RPMI8226 (cell line): ENCODE measurements around the gene TLX1.

Source experiments
- DNase-seq: peaks from one replicate; pipeline ENCODE4 v3.0.0-alpha.2; 2015

The TLX1 gene

DNA sequence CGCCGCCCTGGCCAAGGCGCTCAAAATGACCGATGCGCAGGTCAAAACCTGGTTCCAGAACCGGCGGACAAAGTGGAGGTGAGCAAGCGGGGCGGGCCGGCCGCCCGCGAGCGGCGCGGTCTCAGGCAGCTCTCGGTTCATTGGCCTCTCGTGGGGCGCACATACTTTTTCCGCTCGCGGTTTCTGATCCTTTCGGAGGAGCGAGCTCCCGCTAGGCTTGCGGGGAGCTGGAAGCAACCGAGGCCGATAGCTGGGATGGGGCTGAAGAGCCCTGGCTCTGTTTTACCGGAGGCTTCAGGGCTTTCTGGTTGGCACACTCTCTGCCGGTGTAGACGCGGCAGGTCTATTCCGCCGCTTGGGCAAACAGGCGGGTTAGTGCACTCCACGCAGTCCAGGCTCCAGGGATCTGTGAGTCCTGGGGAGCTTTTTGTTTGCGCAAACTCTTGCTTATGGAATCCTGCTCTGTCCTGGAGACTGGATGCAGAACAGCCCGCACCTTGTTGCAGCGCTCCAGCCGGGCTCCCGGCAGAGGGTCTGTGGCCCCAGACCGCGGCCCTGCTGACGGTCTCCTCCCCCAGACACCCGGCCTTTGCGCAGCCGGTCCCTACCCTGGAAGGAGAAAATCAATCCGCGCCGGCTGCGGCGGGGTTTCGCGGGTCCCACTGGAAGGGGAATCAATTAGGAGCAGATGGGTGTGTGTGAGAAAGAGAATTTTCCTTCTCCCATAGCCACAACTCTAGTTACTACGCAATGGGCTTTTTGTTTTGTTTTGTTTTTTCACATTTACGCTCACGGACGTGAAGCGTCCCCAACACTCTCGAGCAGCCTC, 3.4 kb downstream of the TLX1 start:
- DNase-seq: no peak

DNA sequence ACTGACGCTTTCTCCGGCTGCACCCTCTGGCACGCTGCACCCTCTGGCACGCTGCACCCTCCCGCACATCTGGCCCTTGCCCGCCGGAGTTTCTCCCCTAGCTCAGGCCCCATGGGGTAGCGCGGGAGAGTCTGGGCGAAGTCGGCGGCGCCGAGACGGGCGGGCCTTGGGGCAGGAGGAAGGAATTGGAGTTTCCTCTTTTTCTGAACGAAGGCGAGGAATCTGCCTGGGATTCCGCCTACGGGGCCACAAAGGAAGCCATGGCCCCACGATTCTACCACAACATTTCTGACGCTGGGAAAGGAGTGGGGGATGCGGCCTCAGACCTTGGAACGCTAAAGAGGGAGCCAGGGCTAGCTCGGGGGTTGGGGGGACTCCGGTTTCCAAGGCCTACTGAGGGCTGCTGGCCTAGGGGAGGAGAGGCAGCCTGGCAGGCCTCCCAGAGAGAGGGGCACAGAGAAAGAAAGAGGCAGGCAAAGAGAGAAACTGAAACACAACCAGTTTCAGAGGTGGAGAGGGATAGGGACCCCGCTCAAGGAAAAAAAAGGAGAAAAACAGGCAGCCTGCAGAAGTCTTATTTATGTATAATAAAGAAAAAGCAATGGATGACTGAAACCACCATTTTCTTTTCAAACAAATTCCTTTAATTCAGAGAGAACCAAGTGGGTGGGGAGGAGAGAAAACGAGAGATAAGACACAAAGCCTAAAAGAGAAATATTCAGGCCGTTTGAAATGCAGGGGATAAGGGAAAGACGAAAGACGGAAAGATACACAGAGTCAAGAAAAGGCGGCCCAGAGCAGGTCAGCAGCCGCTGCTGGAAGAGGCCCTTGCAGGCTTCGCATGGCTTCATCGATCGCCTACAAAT, 4.3 kb downstream of the TLX1 start:
- no peak for DNase-seq

DNA sequence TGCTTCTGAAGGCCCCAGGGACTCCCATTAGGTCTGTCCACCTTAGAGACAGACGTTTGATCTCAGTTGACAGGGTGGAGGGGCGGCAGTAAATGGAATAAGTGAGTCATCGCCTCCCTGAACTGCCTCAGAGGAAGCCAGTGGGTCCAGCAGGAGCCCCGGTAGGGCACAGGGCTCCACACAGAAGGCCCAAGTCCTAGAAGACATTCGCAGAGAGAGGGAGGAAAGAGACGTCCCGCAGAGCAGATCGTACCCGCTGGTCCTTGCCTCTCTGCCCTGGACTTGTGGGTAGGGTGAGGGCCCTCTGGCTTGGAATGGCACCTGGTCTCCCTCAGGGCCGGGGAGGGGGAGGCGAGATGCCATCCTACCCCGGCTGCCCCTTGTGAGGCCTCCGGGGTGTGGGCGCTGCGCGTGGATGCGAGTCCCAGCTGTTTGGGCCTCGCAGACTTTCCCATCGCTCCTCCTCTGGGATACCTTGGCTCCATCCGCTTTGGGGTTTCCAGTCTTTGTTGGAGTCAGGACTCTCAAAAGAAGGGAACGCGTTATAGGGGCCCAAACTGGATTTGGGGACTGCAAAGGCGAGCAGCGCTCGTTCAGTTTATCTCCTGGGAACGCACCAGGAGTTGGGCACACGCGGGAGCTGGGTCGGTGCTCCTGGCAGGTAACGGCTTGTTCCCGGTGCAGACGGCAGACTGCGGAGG, 5.1 kb downstream of the TLX1 start:
- DNase-seq: no peak

DNA sequence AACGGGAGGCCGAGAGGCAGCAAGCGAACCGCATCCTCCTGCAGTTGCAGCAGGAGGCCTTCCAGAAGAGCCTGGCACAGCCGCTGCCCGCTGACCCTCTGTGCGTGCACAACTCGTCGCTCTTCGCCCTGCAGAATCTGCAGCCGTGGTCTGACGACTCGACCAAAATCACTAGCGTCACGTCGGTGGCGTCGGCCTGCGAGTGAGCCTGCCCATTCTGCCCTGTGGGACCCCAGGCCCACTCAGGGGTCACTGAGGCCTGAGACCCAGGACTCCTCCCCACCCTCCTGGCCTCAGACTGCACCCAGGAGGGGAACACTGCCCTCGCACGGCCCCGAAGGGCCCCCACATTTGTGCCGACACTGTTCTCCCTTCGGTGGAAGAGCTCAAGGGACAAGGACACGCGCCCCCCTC, 5.6 kb downstream of the TLX1 start:
- DNase-seq: no peak

DNA sequence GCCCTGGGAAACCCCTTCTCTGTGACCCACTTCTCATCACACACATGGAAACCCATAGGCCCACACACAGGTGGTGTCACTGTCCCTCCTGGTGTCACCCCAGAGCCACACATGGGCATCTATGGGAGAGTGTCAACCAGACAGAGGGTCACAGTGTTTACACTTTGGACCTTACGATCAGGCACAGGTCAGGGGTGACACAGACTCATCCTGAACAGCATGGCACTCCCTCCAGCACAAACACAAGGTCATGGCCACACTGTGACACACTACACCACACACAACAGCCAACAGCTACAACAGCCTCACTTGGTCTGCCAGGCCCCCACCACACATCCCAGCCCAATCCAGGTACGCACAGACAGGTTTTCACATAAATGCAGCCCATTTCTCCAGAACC, 6.2 kb downstream of the TLX1 start:
- no peak for DNase-seq

DNA sequence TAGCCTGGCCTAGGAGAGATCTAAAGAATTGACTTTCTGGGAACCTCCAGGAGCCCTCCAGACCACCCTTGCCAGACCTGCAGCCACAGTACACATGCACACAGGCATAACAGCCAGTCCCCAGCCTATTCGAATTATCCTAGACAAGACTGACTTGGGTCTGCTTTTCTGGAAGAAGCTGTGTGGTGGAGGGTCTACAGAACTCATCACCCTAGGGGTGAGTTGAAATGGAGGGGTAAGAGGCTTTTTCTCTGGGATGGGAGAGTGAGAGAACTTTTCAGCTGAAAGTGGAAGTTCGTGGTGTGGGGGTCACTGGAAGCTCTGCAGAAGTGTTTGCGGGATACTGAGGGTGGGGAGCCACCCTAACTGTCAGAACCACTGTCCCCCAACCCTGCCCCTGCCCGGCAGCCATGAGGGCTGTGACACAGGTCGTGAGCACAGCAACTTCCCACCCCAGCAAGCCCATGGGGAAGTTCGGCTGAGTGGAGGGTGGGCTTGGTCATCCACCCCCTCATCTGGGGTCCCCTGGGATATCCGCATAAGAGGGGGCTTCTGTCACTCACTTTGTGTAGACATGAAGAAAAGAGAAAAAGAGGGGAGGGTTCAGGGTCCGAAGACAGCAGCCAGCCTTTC, 7.8 kb downstream of the TLX1 start:
- no peak for DNase-seq

DNA sequence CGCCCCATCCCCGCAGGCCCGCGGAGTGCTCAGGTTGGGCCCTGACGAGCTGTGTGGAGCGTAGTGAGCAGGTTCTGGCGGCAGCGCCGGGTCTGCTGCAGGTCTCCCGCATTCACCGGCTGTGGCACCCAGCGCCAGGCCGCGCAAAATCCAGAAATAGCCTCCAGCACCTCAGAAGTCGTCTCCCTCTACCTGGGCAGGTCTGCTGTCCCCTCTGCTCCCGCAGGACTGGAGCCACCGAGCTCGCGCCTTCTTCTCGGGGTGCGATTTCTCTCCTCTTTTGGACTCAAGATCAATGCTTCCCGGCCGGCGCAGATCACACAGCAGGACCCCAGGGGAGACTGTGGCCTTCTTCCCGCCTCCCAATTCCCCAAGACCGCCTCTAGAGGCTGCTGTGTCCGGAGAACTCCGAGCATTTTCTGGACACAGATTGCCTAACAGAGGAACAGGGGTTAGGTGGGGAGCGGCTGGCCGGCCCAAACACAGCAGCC, 8.4 kb downstream of the TLX1 start:
- DNase-seq: no peak

DNA sequence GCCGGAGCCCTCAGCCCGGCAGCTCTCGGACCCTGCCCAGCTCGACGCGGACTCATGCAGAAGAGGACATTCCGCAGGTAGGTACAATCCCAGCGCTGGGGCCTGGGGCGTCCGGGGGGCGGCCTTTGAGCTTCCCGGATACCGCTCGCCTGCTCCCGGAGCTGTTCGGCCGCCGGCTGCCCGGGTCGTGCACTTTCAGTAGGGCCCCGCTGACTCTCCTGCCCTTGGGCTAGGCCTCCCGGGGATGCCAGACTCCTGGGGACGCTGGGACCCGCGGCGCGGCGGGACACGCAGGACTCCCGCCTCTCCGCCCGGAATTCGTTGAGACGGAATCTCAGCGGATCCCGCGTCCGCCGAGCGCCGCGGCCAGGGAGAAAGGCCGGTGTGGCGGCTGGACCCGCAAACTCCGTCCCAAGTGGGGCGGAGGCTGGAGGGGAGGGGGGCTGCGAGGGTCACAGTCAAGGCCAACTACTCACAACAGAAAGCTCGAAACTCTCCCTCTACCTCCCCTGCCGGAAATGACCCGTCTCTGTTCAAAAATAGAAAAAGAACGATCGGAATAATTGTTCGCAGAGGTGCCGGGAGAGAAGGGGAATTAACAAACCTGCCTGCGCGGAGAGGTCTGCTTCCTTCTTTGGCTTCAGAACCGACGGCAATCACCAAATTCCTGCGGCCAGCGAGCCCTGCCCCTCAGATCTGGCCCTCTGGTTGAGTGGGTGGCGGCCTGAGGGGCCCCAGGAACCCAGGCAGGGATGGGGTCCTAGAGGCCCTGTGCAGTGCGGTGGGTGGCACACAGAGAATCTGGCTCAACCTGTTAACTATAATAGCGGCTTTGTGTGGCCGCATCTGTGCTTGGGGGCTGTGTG, 9.2 kb downstream of the TLX1 start:
- DNase-seq: no peak

DNA sequence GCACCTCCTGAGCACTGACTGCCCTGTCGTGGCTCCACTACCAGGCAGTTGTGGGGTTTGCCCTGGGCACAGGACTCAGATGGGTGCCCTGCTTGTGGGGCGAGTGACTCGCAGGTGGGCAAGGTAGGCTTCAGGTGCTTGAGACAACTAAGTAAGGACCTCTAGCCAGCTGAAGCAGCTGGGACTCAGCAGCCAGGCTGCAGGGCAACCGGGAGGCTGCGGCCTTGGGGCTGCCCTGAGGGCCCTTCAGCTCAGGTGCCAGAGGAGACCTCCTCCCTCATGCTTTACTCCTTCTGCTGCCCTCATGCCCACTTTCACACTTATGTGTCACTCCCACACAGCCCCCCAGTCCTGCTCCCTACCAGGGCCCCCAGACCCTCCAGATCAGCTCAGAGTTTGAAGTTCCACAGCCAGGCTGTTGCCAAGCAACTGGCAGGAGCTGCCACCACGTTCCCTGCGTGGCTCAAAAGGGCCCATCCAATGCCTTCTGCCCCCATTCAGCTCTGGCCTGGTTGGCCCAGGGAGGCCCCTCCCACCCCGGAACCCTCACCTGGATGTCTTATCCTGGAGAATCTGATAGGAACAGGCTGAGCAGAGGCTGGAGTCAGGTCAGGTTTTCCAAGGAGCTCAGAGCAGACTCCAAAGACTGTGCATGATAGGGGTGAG, 10.0 kb downstream of the TLX1 start:
- no peak for DNase-seq

DNA sequence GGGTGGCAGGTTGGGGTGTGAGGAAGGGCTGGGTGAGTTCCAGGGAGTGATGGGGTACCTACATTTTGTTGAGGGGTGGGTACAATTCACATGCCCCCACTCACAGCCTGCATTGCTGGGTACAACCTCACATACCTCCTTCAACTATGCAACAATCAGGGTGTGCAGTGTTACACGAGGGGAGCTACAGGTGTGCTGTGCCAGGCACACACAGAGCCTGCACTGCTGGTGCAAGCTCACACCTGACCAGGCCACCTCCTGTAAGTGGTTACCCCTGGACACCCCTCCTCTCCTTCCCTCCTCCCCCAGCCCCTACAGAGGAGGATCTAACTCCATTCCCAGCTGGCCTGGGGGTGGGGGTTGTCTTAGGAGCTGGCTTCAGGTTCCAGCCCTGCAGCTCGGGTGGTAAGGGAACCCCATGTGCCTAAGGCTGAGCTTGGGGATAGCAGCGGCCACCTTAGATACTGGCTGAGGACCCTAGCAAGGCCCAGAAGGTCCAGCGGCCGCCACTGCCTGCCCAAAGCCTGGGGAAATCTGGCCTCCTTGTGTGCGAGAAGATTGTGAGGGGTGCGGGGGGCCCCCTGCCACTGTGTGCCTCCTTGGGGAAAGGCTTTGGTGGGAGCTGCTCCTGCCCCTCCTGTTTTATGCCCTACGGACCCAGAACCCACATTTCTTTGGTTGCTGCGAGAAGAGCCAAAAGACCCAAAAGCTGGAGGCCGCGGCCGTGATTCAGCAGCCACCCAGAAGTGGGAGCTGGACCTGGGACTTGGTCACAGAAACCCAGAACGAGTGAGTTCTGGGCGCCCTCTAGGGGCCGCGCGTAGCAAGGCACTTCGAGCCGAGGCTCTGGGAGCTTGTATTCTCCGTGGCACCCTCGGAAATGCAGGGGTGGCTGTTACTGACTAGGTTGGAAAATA, 10.8 kb downstream of the TLX1 start:
- DNase-seq: peak; percentile 82

DNA sequence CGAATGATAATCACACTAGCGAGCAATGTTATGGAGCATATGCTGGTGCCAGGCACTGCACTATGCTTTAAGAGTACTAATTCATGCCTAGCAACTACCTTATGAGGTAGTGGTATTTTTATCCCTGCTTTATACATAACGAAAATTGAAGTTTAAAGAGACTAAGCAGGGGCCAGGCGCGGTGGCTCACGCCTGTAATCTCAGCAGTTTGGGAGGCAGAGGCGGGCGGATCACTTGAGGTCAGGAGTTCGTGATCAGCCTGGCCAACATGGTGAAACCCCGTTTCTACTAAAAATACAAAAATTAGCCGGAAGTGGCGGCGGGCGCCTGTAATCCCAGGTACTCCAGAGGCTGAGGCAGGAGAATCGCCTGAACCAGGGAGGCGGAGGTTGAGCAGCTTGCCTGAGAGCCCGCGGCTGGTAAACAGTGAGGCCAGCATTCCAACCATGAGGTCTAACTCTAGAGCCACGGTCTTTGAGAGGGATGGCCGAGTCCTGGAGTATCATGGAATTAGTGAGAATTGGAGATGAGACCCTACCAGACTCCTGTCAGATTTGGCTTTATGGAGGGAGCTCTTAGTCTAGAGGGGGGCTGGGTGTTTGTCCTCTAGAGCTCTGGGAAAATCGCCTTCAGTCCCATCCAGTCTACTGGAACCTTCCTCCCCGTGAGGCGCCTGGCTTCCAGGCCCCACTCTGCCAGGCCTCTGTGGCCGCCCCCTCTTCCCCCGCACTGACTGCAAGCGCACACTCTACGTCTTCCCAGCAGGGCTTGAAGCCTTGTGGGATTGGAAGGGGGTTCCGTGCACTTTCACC, 11.6 kb downstream of the TLX1 start:
- no peak for DNase-seq

DNA sequence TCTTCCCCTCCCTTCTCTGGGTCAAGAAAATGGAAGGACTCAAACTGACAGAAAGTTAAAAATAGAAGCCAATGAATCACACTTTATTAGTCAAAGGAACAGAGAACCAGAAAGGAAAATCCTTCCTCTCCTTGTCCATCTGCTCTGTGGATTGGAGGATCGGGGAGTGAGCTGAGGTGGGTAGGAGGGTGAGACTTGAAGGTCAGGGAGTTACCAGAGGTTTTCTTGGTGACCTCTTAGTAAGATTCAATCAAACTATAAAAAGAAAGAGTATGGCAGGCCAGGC, 12.2 kb downstream of the TLX1 start:
- DNase-seq: no peak

DNA sequence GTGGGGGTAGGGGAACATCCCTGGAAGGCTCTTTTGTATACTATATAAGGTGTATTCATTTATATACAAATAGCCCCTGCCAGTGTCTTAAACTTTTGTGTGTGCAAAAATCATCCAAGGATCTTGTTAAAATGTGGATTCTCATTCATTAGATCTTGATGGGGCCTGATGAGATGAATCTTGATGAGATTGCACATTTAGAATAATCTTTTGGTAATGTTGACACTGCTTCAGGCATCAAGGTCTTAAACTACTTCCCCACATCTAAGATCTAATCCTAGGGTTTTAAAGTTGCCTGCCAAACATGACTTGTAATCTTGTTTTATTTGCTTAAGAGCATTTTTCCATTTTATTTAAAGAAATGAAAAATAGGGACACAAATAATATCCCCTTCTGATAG, 13.0 kb downstream of the TLX1 start:
- no peak for DNase-seq

DNA sequence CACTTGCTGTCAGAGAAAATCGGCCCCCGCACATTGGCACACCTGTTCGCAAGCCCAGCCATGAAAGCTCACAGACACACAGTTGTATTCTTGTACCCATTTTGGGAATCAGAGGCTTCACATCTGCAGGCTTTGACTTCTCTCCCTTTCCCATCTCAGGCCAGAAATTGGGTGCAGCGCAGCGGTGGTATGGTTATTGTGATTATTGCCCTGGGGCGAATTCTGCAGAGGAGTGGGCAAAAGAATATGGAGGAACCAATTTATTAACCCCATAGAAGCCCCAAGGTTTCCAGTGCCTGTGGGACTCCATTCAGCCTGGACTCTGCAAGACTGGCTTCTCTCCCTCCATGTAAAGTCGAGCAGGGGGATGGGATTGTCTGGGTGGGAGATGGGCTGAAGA, 14.0 kb downstream of the TLX1 start:
- no peak for DNase-seq

DNA sequence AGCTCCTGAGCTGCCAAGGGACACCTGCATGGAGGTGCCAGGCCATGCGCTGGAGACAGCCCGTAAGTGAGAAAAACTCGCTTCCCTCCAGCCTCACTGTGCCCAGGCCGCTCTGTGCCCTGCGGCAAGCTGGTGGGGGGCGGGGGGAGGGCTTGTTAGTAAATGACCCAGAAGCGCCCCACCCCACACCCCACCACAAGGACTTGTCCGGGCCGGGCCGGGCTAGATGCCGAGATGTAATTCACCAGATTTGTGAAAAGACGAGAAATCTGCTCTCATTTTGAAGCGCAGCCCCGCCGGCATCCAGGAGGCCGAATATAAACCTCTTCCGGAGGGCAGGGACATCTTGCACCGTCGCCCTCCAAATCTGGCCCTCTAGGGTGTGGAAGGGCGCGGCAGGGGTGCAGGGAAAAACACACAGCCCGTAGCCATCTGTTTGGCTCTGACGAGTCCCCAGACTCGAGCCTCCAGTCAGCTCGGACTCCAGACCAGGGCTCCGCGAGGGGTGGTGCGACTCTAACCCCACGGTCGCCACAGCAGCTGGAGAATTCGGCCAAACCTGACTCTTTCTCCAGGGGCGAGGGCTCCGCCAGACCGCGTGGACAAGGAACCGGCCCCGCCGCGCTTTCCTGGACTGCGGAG, 14.8 kb downstream of the TLX1 start:
- DNase-seq: no peak

DNA sequence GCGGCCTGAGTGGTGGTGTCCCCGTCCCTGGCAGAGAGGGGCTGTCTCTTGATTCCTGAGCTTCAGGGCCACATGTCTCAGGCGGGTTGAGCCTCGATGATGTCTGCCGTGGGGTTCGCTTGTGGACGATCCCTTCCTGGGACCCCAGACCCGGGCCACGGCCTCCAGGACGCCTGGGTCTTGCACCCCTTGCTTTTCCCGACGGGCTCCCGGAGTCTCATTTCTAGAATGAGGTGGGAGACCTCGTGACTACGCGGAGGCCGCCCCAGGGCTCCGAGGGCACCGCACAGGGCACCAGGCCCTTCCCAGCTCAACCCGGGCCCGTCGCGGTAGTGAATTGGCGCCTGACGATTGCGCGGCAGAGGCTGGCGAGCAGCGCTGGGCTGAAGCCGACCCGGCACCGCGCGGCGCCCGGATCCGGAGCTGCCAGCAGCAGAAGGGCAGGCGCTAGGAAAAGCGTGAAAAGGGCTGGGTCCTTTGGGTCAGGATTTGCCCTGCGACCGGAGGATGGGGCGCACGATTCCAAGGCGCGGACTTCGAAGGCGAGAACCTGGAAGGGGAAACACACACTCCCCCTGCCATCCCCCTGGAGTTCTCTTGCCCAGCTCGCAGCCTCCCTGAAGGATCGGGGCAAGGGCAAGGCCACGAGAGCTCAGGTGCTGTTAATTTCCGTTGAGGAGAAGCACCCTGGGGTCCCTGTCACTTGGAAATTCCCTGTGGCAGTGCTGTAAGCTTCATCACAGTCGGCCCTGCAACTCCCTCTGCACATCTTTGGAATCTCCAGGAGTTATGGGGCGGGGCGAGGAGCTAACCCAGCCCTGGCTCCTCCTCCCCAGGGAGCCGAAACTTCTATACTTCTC, 15.5 kb downstream of the TLX1 start:
- no peak for DNase-seq

DNA sequence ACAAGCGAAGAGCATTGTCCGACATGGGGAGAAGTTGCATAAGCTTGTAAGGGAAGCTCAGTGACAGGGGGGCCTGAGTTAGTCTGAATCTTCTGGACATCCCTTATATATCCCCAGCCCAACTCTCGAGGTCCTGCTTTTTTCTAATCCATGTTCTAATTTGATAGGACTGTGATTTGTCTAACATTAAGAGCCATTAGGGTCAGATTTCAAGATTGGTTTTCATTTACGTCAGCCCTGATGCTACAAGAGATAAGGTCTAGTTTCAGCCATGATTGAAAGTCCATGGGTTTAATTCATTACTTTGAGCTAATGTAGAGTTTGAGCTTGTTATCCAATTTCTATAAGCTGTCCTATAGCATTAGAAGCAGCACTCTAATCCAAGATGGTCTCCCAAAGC, 20.3 kb downstream of the TLX1 start:
- no peak for DNase-seq

DNA sequence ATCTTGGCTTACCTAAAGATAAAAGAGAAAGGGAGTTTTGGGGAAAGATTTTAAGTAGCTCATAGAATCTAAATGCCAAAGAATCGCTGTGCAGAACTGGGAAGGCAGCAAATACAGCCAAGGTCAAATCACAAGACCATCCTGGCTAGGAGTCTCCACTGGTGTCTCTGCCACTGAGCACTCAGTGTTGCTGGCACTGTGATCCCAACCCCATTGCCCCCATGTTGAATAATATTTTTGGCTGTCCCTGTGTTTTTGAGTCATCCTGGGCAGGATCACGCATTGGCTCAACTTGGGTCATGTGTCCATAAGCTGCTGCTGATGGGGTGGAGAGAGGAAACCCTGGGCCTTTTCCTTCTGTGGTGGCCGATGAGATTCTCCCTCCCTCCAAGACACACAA, 21.2 kb downstream of the TLX1 start:
- DNase-seq: no peak
